ENCODE data around the gene HDC.

The HDC gene, protein sequence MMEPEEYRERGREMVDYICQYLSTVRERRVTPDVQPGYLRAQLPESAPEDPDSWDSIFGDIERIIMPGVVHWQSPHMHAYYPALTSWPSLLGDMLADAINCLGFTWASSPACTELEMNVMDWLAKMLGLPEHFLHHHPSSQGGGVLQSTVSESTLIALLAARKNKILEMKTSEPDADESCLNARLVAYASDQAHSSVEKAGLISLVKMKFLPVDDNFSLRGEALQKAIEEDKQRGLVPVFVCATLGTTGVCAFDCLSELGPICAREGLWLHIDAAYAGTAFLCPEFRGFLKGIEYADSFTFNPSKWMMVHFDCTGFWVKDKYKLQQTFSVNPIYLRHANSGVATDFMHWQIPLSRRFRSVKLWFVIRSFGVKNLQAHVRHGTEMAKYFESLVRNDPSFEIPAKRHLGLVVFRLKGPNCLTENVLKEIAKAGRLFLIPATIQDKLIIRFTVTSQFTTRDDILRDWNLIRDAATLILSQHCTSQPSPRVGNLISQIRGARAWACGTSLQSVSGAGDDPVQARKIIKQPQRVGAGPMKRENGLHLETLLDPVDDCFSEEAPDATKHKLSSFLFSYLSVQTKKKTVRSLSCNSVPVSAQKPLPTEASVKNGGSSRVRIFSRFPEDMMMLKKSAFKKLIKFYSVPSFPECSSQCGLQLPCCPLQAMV

DNA sequence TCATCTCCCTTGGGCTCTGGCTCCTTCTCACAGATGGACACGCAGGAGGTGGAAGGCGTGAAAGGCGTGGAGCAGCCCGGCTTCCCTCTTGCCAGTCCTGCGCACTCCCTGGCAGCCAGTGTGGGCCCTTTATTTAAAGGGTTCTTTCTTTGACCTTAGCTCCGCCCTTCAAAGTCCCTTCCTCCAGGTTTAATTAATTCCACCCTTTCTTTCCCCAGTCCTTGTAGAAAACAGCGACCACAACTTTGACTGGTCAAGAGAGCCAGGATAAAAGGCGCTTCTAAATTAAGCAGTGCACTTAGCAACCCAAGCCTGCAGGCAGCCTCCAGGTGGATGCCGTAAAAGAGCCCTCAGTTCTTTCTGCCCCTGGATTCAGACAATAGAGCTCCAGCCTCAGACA, at the start of gene HDC:
HDC (minus strand) TSS at position 107 of the 400 bp plus-strand sequence; CDS start at position 4, 103 bp downstream.
- peak; percentile 56 for DNase-seq (ENCODE audit: low read depth, low spot score)

DNA sequence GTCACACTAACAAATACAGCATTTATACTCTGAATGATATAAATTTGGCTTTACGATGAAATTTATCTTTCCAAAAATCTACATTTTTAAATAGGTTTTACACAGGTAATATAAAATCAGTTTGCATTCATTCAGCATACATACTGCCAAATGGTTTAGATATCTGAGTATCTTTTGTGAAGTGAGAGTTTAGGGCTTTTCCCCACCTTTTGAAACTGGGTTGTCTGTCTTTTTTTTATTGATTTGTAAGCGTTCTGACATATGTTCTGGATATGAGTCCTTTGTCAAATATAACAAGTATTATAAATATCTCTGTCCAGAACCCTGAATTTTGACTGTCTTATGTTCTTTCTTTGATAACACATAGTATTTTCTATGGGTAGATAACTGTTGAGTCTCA, 47.1 kb upstream of the HDC start:
- DNase-seq (ENCODE audit: low read depth, low spot score) = no peak

DNA sequence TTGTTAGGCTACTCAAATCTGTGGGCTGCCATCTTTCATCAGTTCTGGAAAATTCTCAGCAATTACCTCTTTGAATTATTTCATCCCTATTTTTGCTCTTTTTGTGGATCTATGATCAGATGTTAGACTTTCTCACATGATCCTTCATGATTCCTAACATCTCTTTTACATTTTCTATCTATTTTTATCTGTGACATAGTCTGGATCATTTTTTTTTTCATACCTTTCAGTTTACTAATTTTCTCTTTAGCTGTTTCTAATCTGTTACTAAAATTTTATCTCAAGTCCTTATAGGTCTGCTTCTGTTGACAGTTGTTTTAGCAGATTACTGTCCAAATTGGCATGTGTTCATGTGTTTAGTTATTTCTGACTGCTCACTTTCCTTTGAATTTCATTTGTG, 42.3 kb upstream of the HDC start:
- no peak for DNase-seq (ENCODE audit: low read depth, low spot score)

DNA sequence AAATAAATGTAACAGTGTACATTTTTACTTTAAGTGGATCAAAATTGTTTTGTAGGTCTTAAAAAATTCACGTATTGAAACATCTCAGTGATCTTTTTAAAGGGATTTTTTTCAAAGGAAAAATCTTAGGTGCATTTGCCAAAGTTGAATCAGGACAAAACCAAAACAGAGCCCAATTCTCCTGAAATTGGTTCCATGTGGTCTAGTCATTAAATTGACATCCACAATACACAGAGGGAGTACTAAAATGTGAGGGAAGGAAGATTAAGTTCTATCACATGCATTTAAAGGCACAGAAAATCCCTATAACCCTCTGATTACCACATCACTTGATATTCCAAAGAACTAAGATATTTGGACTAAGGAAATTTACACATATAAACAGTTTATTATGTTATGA, 39.3 kb upstream of the HDC start:
- DNase-seq (ENCODE audit: low read depth, low spot score) = no peak

DNA sequence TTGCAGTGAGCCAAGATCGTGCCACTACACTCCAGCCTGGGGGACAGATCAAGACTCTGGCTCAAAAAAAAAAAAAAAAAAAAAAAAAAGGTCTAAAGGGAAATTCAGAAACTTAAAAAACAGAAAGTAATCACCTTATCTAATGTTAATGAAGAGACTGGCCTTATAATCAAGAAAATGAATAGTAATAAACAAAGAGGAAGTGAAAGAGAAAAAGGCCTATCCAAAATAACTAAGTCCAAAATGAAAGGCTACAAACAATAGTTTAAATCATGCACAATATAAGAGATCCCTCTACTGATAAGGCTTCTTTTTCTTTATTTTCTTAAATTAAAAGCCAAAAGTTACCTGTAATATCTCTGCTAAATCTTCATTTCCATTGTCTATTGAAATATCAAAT, 37.1 kb upstream of the HDC start:
- no peak for DNase-seq (ENCODE audit: low read depth, low spot score)

DNA sequence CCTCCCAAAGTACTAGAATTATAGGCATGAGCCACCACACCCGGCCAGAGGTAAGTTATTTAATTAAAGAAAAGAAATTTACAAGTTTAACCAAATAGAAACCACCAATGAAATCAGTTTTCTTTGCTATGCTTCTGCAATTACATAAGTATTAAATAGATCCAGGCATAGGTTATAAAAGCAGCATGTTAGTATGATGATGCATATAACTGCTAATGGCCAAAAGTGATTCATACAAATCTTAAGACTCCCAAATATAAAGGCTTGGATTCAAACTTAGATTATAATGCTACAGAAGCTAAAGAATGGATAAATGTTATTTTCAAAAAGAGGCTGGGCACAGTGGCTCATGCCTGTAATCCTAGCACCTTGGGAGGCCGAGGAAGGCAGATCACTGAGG, 32.8 kb upstream of the HDC start:
- DNase-seq (ENCODE audit: low read depth, low spot score) = no peak

DNA sequence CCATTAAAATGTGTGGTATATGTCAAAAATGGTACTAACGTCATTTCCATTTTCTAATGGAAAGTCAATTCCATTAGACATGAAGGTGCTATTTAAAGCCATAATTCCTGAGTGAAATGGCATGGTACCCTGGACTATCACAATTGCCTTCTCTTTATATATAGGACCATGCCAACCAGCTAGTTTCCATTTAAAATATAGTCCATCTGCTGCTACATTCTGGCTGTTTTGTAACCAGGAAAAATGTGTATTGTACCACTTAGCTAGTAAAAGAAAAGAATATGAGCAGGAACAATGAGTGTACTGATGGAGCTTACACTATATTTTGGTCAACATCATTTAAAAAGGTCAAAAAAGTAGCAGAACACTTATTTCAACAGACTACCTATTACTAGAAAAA, 30.4 kb upstream of the HDC start:
- DNase-seq (ENCODE audit: low read depth, low spot score) = no peak

DNA sequence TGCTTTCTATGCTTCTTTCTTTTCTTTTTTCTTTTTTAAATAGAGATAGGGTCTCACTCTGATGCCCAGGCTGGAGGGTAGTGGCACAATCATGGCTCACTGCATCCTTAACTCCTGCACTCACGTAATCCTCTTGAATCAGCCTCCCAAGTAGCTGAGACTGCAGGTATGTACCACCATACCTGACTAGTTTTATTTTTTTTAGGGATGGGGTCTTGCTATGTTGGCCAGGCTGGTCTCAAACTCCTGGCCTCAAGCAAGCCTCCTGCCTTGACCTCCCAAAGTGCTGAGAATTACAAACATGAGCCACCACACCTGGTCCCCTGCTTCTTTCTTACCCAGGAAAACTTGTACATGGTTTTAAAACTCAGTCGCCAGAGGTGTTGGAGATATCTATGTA, 24.2 kb upstream of the HDC start:
- no peak for DNase-seq (ENCODE audit: low read depth, low spot score)

DNA sequence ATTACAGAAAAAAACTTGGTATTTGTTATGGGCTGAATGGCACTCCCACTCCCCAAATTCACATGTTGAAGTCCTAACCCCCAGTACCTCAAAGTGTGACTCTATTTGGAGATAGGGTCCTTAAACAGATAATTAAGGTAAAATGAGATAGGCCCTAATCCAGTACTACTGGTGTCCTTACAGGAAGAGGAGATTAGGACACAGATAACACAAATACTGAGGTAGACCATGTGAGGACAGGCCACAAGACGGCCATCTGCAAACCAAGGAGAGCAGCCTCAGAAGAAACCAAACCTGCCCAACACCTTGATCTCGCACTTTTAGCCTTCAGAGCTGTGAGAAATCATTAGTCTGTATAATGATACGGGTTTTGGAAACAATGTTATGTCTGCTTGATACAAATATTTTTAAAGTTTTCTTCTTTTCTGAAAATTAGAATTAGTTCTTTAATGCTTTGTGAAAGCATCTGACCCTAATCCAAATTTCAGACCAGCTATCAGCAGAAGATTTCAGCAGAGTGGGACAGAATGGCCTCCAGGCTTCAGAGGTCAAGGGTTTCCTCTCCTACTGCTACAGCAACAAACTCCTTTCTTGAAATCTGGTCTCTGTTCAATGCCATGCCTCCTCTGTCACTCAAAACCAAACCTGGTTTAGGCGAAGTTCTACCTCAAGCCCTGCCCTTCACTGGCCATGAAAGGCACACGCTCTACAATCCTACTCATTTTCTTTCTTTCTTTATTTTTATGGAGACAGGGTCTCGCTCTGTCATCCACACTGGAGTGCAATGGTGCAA, 22.0 kb upstream of the HDC start:
- no peak for DNase-seq (ENCODE audit: low read depth, low spot score)

DNA sequence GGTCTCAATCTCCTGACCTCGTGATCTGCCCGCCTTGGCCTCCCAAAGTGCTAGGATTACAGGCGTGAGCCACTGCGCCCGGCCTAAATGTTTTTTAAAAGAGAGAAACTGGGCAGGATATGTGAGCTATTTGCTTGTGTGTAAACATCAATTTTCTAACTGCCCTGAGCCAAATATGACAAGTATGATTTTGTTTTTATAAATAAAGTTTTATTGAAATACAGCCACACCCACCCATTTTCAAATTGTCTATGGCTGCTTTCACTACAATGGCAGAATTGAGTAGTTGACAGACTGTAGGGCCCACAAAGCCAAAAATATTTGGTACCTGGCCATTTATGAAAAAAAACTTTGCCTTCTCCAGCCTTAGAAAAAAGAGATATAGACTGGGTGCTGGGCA, 15.9 kb upstream of the HDC start:
- DNase-seq (ENCODE audit: low read depth, low spot score) = no peak

DNA sequence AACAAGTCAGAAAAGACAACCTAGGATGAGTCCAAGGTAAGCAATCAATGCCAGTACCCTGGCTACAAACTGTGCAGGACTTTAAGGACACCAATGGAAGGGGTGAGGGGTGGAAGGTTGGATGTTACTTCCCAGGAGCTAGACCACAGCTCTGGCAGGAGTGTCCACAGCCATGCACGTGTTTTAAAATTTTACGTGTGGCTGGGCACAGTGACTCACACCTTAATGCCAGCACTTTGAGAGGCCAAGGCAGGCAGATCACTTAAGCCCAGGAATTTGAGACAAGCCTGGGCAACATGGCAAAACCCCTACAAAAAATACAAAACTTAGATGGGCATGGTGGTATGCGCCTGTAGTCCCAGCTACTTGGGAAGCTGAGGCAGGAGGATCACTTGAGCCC, 14.7 kb upstream of the HDC start:
- no peak for DNase-seq (ENCODE audit: low read depth, low spot score)

DNA sequence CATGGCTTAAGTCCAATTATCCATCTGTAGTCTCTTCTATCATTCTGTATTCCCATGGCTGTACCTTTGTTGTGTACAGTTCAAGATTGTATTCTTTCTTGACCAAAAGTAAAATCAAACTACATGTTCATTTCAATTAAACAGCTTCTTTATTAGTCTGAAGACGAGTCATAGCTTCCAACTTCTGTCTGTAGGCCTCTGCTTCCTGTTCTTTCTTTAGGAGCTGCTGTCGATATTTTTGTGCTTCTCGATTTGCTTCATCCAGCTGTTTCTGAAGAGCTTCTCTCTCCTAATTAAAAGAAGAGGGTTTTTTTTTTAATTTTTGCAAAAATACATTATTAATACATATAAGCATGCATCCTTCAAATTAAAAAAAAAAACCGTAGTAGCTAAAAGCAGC, 13.0 kb upstream of the HDC start:
- no peak for DNase-seq (ENCODE audit: low read depth, low spot score)

DNA sequence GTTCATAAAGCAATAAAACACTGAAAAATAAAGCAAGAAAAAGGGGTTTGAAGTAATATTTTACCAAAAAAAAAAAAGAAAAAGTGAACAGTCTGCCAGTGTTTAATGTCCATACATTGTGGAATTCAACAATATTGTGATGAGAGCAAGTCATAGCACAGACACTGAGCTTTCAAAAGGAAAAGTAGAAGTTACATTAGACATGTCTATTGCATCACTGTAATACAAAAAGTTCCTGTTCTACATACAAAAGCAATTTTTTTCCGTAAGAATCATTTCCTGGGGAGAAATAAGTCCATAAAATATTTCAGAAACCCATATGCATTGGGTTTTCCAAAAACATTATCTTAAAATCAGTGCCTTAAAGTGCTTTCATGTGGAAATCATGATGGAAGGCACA, 11.8 kb upstream of the HDC start:
- no peak for DNase-seq (ENCODE audit: low read depth, low spot score)

DNA sequence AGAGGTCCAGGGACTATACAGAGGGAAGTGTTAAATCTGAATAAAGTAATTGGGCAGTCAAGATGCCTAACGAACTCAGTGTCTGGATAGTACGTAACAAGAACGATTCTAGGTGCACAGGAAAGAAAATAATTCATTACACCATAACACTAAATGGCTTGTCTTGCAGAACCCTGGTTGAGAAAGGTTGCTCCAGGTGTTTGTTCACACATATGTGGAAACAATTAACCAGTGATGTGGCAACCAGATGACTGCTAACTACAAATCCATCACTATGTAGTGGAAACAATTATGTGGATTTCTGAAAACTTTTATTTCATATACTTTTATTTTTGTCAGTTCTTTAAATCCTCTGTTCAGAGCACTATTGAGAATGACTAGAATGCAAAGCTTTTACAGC, 10.4 kb upstream of the HDC start:
- DNase-seq (ENCODE audit: low read depth, low spot score) = no peak

DNA sequence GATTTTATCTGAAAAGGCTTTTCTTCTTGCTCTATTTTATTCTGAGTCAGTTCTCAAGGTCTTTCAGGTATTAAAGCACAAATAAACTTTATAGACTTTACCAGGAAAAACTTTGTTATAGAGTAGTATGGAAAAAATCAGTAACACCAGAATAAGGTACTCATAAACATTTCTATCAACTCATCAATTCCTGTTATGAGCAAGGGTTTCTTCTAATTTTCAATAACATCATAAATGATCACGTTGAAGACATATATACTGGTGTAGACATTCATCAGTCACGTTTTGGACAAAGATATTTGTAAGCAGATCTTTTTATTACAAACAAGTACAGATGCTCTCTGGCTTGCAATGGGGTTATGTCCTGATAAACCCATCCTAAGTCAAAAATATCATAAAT, 9.6 kb upstream of the HDC start:
- no peak for DNase-seq (ENCODE audit: low read depth, low spot score)

DNA sequence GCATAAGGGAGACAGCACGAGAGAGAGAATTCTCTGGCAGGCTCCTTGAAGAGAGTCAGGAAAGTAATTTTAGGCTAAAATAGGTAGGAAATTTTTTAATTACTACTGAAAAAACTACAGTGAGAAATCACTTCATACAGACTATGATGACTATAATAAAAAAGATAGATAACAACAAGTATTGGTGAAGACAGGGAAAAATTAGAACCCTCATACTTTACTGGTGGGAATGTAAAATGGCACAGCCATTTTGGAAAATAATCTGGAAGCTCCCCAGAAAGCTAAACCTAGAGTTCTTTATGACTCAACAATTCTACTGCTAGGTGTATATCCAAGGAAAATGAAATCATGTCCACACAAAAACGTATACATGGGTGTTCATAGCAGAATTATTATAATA, 2.1 kb upstream of the HDC start:
- no peak for DNase-seq (ENCODE audit: low read depth, low spot score)

DNA sequence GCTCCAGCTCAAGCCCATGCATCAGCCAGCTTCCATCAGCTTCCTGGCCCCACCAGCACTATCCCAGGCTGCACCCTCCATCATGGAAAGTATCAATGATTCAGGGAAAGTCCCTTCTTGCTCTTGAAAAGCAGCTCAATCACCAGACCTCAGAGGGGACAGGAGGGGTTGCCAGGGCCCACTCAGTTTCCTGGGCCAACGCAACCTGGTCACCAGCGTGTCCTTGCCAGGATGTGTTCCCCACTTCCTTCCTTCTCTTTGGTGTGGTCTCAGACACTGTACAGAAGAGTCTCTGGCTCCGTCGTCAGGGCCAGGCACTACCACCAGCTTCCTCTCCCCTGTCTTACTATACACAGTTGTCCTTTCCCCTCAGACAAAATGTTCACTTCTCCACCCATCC, 3.0 kb downstream of the HDC start:
- no peak for DNase-seq (ENCODE audit: low read depth, low spot score)

DNA sequence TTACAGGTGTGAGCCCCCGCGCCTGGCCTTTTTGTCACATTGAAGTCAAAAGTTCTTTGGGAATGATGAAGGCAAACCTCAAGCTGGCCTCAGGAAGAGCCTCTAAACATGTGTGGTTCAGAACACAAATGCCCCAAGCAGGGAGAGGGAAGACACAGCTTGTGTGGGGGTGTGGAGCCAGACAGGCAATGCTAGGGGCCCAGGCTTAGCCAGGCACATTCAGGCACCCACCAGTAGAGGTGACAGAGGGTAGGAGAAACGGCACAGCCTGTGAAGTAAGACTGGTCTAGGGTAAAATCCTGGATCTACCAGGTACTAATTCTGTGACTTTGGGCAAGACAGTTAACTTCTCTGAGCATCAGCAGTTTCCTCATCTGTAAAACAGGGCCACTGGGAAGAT, 3.5 kb downstream of the HDC start:
- no peak for DNase-seq (ENCODE audit: low read depth, low spot score)

DNA sequence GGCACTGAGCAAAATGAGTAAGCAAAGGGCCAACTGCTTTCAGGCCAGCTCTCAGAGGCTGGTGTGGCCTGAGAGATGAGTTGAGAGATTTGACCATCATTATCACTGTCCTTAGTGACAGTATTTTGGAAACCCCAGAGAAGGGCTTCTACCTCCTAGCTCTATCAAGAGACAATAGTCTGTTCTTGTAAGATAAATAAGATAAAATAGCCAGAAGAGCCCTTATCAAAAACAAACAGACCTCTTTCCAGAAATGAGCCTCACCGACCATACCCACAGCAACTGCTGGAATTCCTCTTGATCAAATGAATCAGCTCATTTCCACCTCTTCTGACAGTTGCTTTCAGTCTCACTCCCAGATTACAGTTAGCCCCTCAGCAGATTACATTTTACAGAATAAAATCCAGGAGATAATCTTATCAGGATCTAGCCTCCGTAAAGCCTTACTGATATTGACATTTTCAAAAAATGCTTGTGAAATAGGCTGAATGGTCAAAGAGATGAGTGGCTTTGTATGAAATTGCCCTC, 4.5 kb downstream of the HDC start:
- no peak for DNase-seq (ENCODE audit: low read depth, low spot score)

DNA sequence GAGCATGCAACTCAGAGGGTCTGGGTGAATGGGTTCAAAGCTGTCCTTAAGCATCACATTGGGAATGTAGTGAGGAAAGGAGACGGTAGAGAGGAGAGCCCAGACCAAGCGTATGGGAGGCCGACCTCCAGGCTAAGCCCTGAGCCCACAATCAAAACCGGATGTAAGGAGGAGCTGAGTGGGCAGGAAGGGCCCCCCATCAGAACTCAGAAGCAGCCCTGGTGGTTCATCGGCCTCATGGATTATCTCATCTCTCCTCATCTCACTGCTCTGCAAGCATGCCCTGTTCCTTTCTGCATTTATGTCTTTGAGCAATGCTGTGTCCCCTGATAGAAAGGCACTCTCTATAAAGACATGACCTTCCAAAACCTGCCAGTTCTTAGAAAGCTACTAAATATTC, 6.2 kb downstream of the HDC start:
- no peak for DNase-seq (ENCODE audit: low read depth, low spot score)

DNA sequence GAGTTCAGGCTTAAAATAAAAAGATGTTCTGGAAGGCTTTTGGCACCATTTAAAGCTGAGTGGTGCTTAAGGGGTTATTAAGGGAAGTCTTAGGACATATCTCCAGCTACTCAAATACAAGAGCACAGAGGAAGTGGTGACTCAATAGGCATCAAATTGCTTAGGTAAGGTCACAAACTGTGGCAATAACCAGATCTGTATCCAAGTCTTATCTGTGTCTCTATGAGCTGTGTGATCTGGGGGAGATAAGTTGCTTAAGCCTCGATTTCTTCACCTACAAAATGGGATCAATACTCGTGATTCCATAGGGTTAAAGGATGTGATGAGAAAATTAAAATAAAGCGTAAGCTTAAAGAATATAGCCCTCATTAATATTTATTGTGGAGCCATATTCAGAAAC, 7.6 kb downstream of the HDC start:
- no peak for DNase-seq (ENCODE audit: low read depth, low spot score)

DNA sequence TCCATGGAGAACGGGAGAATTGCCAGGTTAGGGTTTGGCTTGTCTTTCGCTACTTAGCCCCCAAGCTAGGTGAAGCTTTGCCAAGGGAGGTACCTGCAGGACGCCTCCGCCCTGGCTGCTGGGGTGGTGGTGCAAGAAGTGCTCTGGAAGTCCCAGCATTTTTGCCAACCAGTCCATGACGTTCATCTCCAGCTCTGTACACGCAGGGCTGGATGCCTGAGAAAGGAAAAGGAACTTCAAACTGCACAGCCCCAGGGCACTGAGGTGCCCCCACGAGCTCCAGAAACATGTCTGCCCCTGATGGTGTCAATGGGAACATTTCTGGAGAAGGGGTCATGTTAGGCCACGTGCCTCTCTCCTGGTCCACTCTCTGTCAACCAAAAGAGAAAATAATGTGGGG, 8.2 kb downstream of the HDC start:
- DNase-seq (ENCODE audit: low read depth, low spot score) = no peak

Data from ELF-1 (cell line).